ENCODE data around the gene RAB20. TPM values are rescaled to one million over a fixed set of nuclear protein-coding genes. Genes with fewer than 3 reads are reported as not detected.

Gene RAB20
- total and polyA plus RNA-seq, 2 donors (not counting 1 experiment from before 2014, with no cell fraction given), result 2.4 to 4.6 TPM

- Histone ChIP-seq H3K9ac (ENCODE audit: low read length) (no peak overlapping the region), H3K4me1 (ENCODE audit: control insufficient read depth in 2 of 2, insufficient read depth in 2 of 2, low read length in 2 of 2) (no peaks in the 10 kb centered on the region), H3K9me3 (ENCODE audit: control extremely low read depth in 1 of 3, control insufficient read depth in 2 of 3, insufficient read depth in 1 of 3, low read length in 2 of 3) (peaks cover 1 to 6% (median 3%) of the 10 kb centered on the region in 3 donors), H3K4me2 (replicated peaks; ENCODE audit: low read depth, low read length, poor library complexity, severe bottlenecking) (no peak overlapping the region), H3K27me3 (replicated peaks in 1 of 4; ENCODE audit: control extremely low read depth in 1 of 4, control insufficient read depth in 3 of 4, insufficient read depth in 4 of 4, low read length in 3 of 4) (peaks cover 0 to 4% (median 0%) of the 10 kb centered on the region in 4 experiments), H3K36me3 (replicated peaks in 1 of 2; ENCODE audit: control extremely low read depth in 1 of 2, control insufficient read depth in 1 of 2, extremely low read depth in 1 of 2, insufficient read depth in 2 of 2, low read length in 1 of 2) (no peaks in the 10 kb centered on the region), H3K4me3 (ENCODE audit: control extremely low read depth in 1 of 5, extremely low read depth in 1 of 5, insufficient read depth in 1 of 5, low read depth in 2 of 5, low read length in 4 of 5) (no peak overlapping the region), H3K79me2 (ENCODE audit: control insufficient read depth, insufficient read depth, low read length) (no peaks in the 10 kb centered on the region), H2AFZ (ENCODE audit: insufficient read depth, low read depth, low read length, poor library complexity, severe bottlenecking) (no peak overlapping the region), H4K20me1 (ENCODE audit: control insufficient read depth, insufficient read depth, low read length, poor library complexity, severe bottlenecking) (no peaks in the 10 kb centered on the region), H3K27ac (ENCODE audit: low read length in 2 of 2) (no peak overlapping the region)
- TF ChIP-seq CTCF (IDR thresholded peaks at IDR 0.05), result no peak
- no peak for TF ChIP-seq EZH2 (IDR thresholded peaks at IDR 0.05; ENCODE audit: borderline replicate concordance, insufficient read depth, low read depth, low read length, poor library complexity, severe bottlenecking)
- no peak for DNase-seq
- H3K4me1 Mint-ChIP-seq, result no peaks in the 10 kb centered on the region
- H3K27ac Mint-ChIP-seq, result no peak overlapping the region
- WGBS (ENCODE audit: insufficient coverage), result 85% methylated on average over 18 of the region's 18 CpGs
- H3K9me3 Mint-ChIP-seq (ENCODE audit: insufficient read depth), result peaks cover 8% of the 10 kb centered on the region
- intact Hi-C loops (cut with micrococcal nuclease), result no loop called here
- CTCF ChIA-PET, result no interaction called here
- peaks cover 14% of the 10 kb centered on the region for H3K27me3 Mint-ChIP-seq
- ATAC-seq (ENCODE audit: low read depth), result no peak
- H3K4me3 Mint-ChIP-seq, result no peak overlapping the region
- POLR2A ChIA-PET, result no interaction called here
Observed at GRCh38 chr13:110503979-110504499, 57.5 kb downstream of the RAB20 start.

- H3K4me2 ChIP-seq (replicated peaks; ENCODE audit: low read depth, low read length, poor library complexity, severe bottlenecking), result no peak overlapping the region
- H3K9me3 ChIP-seq (ENCODE audit: control extremely low read depth in 1 of 3, control insufficient read depth in 2 of 3, insufficient read depth in 1 of 3, low read length in 2 of 3), result peaks cover 1 to 10% (median 3%) of the 10 kb centered on the region in 3 donors
- no peak overlapping the region for H3K4me3 ChIP-seq (ENCODE audit: control extremely low read depth in 1 of 5, extremely low read depth in 1 of 5, insufficient read depth in 1 of 5, low read depth in 2 of 5, low read length in 4 of 5)
- ChIA-PET CTCF (no interaction called here), POLR2A (no interaction called here)
- 85% methylated on average over 20 of the region's 20 CpGs for WGBS (ENCODE audit: insufficient coverage)
- ATAC-seq (ENCODE audit: low read depth) (no peak), DNase-seq (no peak)
- H4K20me1 ChIP-seq (ENCODE audit: control insufficient read depth, insufficient read depth, low read length, poor library complexity, severe bottlenecking), result no peaks in the 10 kb centered on the region
- H2AFZ ChIP-seq (ENCODE audit: insufficient read depth, low read depth, low read length, poor library complexity, severe bottlenecking), result no peak overlapping the region
- TF ChIP-seq EZH2 (IDR thresholded peaks at IDR 0.05; ENCODE audit: borderline replicate concordance, insufficient read depth, low read depth, low read length, poor library complexity, severe bottlenecking), result no peak
- no peak for TF ChIP-seq CTCF (IDR thresholded peaks at IDR 0.05)
- H3K4me1 Mint-ChIP-seq, result no peaks in the 10 kb centered on the region
- no peak overlapping the region for H3K9ac ChIP-seq (ENCODE audit: low read length)
- H3K36me3 ChIP-seq (replicated peaks in 1 of 2; ENCODE audit: control extremely low read depth in 1 of 2, control insufficient read depth in 1 of 2, extremely low read depth in 1 of 2, insufficient read depth in 2 of 2, low read length in 1 of 2), result no peaks in the 10 kb centered on the region
- no peaks in the 10 kb centered on the region for H3K4me1 ChIP-seq (ENCODE audit: control insufficient read depth in 2 of 2, insufficient read depth in 2 of 2, low read length in 2 of 2)
- peaks cover 10% of the 10 kb centered on the region for H3K9me3 Mint-ChIP-seq (ENCODE audit: insufficient read depth)
- peaks cover 14% of the 10 kb centered on the region for H3K27me3 Mint-ChIP-seq
- intact Hi-C loops (cut with micrococcal nuclease), result no loop called here
- H3K4me3 Mint-ChIP-seq, result no peak overlapping the region
- H3K27me3 ChIP-seq (replicated peaks in 1 of 4; ENCODE audit: control extremely low read depth in 1 of 4, control insufficient read depth in 3 of 4, insufficient read depth in 4 of 4, low read length in 3 of 4), result peaks cover 0 to 4% (median 0%) of the 10 kb centered on the region in 4 experiments
- no peak overlapping the region for H3K27ac Mint-ChIP-seq
- no peaks in the 10 kb centered on the region for H3K79me2 ChIP-seq (ENCODE audit: control insufficient read depth, insufficient read depth, low read length)
- H3K27ac ChIP-seq (ENCODE audit: low read length in 2 of 2), result no peak overlapping the region
Observed at GRCh38 chr13:110503037-110503901, 58.3 kb downstream of the RAB20 start.
